Measurements from ENCODE around the gene DOK6.

DOK6 gene

GRCh38 chr18:69480460-69480859 lies 79.8 kb downstream of the DOK6 start:
- H3K4me3 ChIP-seq (ENCODE audit: low read depth, low read length) = no peak overlapping the region
- no peak for TF ChIP-seq CTCF (IDR thresholded peaks at IDR 0.05; ENCODE audit: borderline replicate concordance, insufficient read depth, low read depth, low read length)

DNA sequence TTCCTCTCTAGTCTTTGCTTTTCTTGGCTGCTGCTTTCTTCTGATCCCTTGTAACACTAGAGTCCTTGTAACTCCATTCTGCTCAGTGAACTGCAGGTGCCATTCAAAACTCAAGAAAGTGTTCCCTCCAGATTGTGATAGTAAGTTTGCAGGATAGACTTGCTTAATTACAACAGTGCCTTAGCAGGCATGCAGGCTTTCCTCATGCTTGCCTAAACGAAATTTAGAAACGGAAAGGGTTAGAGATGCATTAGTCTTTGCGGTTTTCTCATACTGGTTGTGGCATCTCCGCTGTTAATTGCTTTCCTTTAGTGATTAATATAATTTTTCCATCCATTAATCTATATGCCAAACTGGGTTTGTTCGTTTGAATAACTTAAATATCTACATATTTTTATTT lies 82.9 kb downstream of the DOK6 start:
- TF ChIP-seq CTCF (IDR thresholded peaks at IDR 0.05; ENCODE audit: borderline replicate concordance, insufficient read depth, low read depth, low read length) = no peak
- no peak overlapping the region for H3K4me3 ChIP-seq (ENCODE audit: low read depth, low read length)

DNA sequence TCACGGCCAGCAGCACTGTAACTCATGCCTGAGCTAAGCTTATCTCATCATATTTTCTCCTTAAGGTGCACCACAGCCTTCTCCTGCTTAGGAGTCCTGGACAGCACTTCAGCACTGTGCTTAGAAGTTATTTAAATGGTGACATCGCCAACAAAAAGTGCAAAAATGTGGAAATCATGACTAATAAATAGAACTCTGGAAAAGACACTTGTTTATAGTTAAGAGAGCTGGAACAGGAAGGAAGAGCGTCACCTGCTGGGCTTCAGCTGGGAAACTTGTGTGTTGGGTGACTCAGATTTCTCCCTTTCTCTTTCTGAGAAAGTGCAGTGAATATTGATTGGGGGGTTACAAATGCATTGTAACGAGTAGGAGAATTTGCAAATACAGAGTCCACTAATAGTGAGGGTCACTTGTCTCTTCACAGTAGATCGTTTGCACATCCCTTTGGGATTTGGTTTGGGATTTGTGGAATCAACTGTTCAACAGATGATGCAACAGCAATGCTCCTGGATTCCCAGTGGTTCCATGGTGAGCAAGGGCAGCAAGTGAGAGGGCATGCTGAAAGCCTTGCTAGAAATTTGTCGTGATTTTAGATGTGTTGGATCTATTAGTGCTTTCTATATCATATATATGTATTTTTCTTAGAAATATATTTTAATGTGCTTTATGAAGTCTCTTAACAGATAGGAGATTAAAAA lies 84.2 kb downstream of the DOK6 start:
- TF ChIP-seq CTCF (IDR thresholded peaks at IDR 0.05; ENCODE audit: borderline replicate concordance, insufficient read depth, low read depth, low read length) = no peak
- H3K4me3 ChIP-seq (ENCODE audit: low read depth, low read length) = no peak overlapping the region

- no peak for TF ChIP-seq CTCF (IDR thresholded peaks at IDR 0.05; ENCODE audit: borderline replicate concordance, insufficient read depth, low read depth, low read length)
- H3K4me3 ChIP-seq (ENCODE audit: low read depth, low read length) = no peak overlapping the region
Measured at GRCh38 chr18:69487488-69488394, 87.1 kb downstream of the DOK6 start.

GRCh38 chr18:69490072-69490471 lies 89.4 kb downstream of the DOK6 start:
- no peak overlapping the region for H3K4me3 ChIP-seq (ENCODE audit: low read depth, low read length)
- no peak for TF ChIP-seq CTCF (IDR thresholded peaks at IDR 0.05; ENCODE audit: borderline replicate concordance, insufficient read depth, low read depth, low read length)

GRCh38 chr18:69490813-69491212 lies 90.1 kb downstream of the DOK6 start:
- TF ChIP-seq CTCF (IDR thresholded peaks at IDR 0.05; ENCODE audit: borderline replicate concordance, insufficient read depth, low read depth, low read length) = no peak
- H3K4me3 ChIP-seq (ENCODE audit: low read depth, low read length) = no peak overlapping the region

All from GM12875 (cell line).